ENCODE measurements around the gene ACTR8.

- TF ChIP-seq POLR2AphosphoS5 (IDR thresholded peaks at IDR 0.05) (peak; percentile 80), CTCF (IDR thresholded peaks at IDR 0.05) (peak in 1 of 4 experiments; percentile 36)
These were observed 35.7 kb downstream of the ACTR8 start, which contains the start of the genes CHDH and IL17RB for GRCh38 chr3:53846134-53846850.

Data from prostate gland (tissue), 2 donors.